Neural cell (in vitro differentiated cells): ENCODE measurements around the gene ITPRID1. TPM values are rescaled to one million over a fixed set of nuclear protein-coding genes. Genes with fewer than 3 reads are reported as not detected.

Source experiments
- H2AFZ ChIP-seq: fragments of 200-600, 300-800 bp; sonication (generic), shearing (Covaris generic); 2 replicates; pipeline ENCODE4 v1.6.0; 2014; ENCODE audit warnings: low read depth, mild to moderate bottlenecking, antibody characterized with exemption, low read length, moderate library complexity
- H3F3A ChIP-seq: fragments of 200-600 bp; shearing (Covaris generic); 2 replicates; pipeline ENCODE4 v1.6.1; 2016; ENCODE audit warnings: mild to moderate bottlenecking, moderate library complexity, mixed read lengths, antibody characterized with exemption, low read length; ENCODE audit not compliant: insufficient read depth, poor library complexity, severe bottlenecking
- H3K27ac ChIP-seq: fragments of 200-600, 300-800 bp; sonication (generic), shearing (Covaris generic); 2 replicates; pipeline ENCODE4 v1.5.1; 2014; ENCODE audit warnings: mild to moderate bottlenecking, low read length, moderate library complexity
- H3K27me3 ChIP-seq: fragments of 300-800, 200-600 bp; sonication (generic), shearing (Covaris generic); 2 replicates; pipeline ENCODE4 v1.6.0; 2014; ENCODE audit warnings: mild to moderate bottlenecking, low read depth, low read length, moderate library complexity; ENCODE audit not compliant: insufficient read depth
- H3K36me3 ChIP-seq: fragments of 300-800, 200-600 bp; sonication (generic), shearing (Covaris generic); 2 replicates; pipeline ENCODE4 v1.5.1; 2014; ENCODE audit warnings: mild to moderate bottlenecking, antibody characterized with exemption, low read length, moderate library complexity; ENCODE audit not compliant: insufficient read depth
- H3K4me2 ChIP-seq: fragments of 300-800, 200-600 bp; sonication (generic), shearing (Covaris generic); 2 replicates; pipeline ENCODE4 v1.6.0; 2014; ENCODE audit warnings: mild to moderate bottlenecking, low read length
- H3K4me3 ChIP-seq: fragments of 300-800, 200-600 bp; sonication (generic), shearing (Covaris generic); 2 replicates; pipeline ENCODE4 v1.5.1; 2014; ENCODE audit warnings: mild to moderate bottlenecking, low read length, moderate library complexity
- H3K79me2 ChIP-seq: fragments of 200-600 bp; shearing (Covaris generic); replicated peaks from 2 replicates; pipeline ENCODE4 v1.6.0; 2014; ENCODE audit warnings: mild to moderate bottlenecking, low read length, moderate library complexity; ENCODE audit not compliant: insufficient read depth
- H3K9ac ChIP-seq: fragments of 300-800, 200-600 bp; sonication (generic), shearing (Covaris generic); 2 replicates; pipeline ENCODE4 v1.6.1; 2016; ENCODE audit warnings: mild to moderate bottlenecking, low read length, mixed read lengths
- H3K9me2 ChIP-seq: fragments of 200-600 bp; shearing (Covaris generic); 2 replicates; pipeline ENCODE4 v1.6.1; 2016; ENCODE audit warnings: mild to moderate bottlenecking, low read length, mixed read lengths; ENCODE audit not compliant: insufficient read depth
- H3K9me3 ChIP-seq: fragments of 200-600, 300-800 bp; sonication (generic), shearing (Covaris generic); 2 replicates; pipeline ENCODE4 v1.6.1; 2016; ENCODE audit warnings: mild to moderate bottlenecking, mixed run types, low read length, moderate library complexity, mixed read lengths
- H4K20me1 ChIP-seq: fragments of 200-600 bp; shearing (Covaris generic); 2 replicates; pipeline ENCODE4 v1.6.1; 2016; ENCODE audit warnings: mild to moderate bottlenecking, mixed run types; ENCODE audit not compliant: insufficient read depth
- EP300 ChIP-seq: fragments of 450-650 bp; conservative IDR thresholded peaks from 2 replicates; pipeline ENCODE4 v1.6.1; 2014; ENCODE audit warnings: antibody characterized with exemption, mild to moderate bottlenecking, moderate library complexity; ENCODE audit not compliant: poor library complexity, severe bottlenecking
- EZH2 ChIP-seq: fragments of 200-600, 300-800 bp; shearing (Covaris generic), sonication (generic); IDR thresholded peaks from 2 replicates; pipeline ENCODE4 v1.6.1; 2014; ENCODE audit warnings: antibody characterized with exemption, low read length, borderline replicate concordance, mild to moderate bottlenecking; ENCODE audit not compliant: insufficient read depth, poor library complexity, severe bottlenecking
- MXI1 ChIP-seq: fragments of 450-650 bp; conservative IDR thresholded peaks from 2 replicates; pipeline ENCODE4 v1.6.1; 2014; ENCODE audit warnings: antibody characterized with exemption, mild to moderate bottlenecking; ENCODE audit not compliant: poor library complexity, severe bottlenecking
- POLR2AphosphoS5 ChIP-seq: IDR thresholded peaks from 2 replicates; pipeline ENCODE4 v1.6.1; 2012
- RAD21 ChIP-seq: fragments of 450-650 bp; conservative IDR thresholded peaks from 2 replicates; pipeline ENCODE4 v1.6.1; 2014; ENCODE audit warnings: antibody characterized with exemption, mild to moderate bottlenecking, moderate library complexity
- SMC3 ChIP-seq: fragments of 450-650 bp; conservative IDR thresholded peaks from 2 replicates; pipeline ENCODE4 v1.6.1; 2014; ENCODE audit warnings: antibody characterized with exemption, mild to moderate bottlenecking, moderate library complexity; ENCODE audit not compliant: poor library complexity
- TAF1 ChIP-seq: IDR thresholded peaks from 2 replicates; pipeline ENCODE4 v1.6.1; 2012; ENCODE audit warnings: low read depth
- polyA minus RNA-seq: library from RNA; depleted of rRNA, polyadenylated mRNA; stranded (reverse); fragments of >200 nt; gene quantifications from 2 replicates; pipeline ENCODE4 v1.2.3, GENCODE V29; 2014
- polyA plus RNA-seq: library from polyadenylated mRNA; depleted of rRNA; stranded (reverse); fragments of >200 nt; gene quantifications from 2 replicates; pipeline ENCODE4 v1.2.3, GENCODE V29; 2014
- TF ChIP-seq, protein P1 (sequence below): IDR thresholded peaks from 2 replicates; pipeline ENCODE4 v1.6.1; 2012; ENCODE audit warnings: borderline replicate concordance
- TF ChIP-seq, protein P2 (sequence below): fragments of 450-650 bp; IDR thresholded peaks from 2 replicates; pipeline ENCODE4 v1.5.1; 2014; ENCODE audit warnings: antibody characterized with exemption, mild to moderate bottlenecking, moderate library complexity; ENCODE audit not compliant: poor library complexity, severe bottlenecking

The ITPRID1 gene
- not detected in 2 replicates for polyA plus RNA-seq
- polyA minus RNA-seq = not detected in 2 replicates

DNA sequence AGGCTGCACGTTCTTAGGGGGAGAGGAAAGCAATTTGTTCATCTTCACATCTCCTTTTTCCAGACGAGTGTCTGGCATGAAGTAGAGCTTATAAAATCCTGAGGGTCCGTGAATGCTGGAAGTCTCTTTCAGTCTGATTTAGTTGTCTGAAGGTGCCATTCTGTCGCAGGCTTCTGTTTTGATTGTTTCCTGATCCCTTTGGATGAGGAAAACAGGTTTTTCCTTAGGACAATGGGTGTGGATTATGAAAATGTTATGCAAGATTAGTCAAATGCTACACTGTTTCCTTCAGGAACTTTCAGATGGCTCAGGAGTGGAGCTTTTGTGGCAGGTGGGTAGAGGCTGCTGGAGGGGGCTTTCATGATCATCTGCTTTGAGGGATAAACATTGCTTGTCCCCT, at the start of gene ITPRID1:
TSS of gene ITPRID1 (plus strand) at position 301 of the 400 bp plus-strand sequence. CDS start 38,935 bp downstream, outside the sequence.
- Histone ChIP-seq H3K79me2 (no peaks in the 10 kb centered on the region), H3K9me3 (no peaks in the 10 kb centered on the region), H3K36me3 (no peaks in the 10 kb centered on the region), H4K20me1 (no peaks in the 10 kb centered on the region), H3K9me2 (no peaks in the 10 kb centered on the region), H3K9ac (no peak within 1 kb of the TSS), H3K27ac (no peak within 1 kb of the TSS), H2AFZ (no peak within 1 kb of the TSS), H3F3A (no peaks in the 10 kb centered on the region), H3K27me3 (no peaks in the 10 kb centered on the region), H3K4me2 (no peak within 1 kb of the TSS), H3K4me3 (no peak within 1 kb of the TSS)
- TF ChIP-seq, protein P1, sequence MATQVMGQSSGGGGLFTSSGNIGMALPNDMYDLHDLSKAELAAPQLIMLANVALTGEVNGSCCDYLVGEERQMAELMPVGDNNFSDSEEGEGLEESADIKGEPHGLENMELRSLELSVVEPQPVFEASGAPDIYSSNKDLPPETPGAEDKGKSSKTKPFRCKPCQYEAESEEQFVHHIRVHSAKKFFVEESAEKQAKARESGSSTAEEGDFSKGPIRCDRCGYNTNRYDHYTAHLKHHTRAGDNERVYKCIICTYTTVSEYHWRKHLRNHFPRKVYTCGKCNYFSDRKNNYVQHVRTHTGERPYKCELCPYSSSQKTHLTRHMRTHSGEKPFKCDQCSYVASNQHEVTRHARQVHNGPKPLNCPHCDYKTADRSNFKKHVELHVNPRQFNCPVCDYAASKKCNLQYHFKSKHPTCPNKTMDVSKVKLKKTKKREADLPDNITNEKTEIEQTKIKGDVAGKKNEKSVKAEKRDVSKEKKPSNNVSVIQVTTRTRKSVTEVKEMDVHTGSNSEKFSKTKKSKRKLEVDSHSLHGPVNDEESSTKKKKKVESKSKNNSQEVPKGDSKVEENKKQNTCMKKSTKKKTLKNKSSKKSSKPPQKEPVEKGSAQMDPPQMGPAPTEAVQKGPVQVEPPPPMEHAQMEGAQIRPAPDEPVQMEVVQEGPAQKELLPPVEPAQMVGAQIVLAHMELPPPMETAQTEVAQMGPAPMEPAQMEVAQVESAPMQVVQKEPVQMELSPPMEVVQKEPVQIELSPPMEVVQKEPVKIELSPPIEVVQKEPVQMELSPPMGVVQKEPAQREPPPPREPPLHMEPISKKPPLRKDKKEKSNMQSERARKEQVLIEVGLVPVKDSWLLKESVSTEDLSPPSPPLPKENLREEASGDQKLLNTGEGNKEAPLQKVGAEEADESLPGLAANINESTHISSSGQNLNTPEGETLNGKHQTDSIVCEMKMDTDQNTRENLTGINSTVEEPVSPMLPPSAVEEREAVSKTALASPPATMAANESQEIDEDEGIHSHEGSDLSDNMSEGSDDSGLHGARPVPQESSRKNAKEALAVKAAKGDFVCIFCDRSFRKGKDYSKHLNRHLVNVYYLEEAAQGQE = no peak
- no peak for TF ChIP-seq RAD21
- TF ChIP-seq MXI1 = no peak
- TF ChIP-seq TAF1 = no peak
- TF ChIP-seq SMC3 = no peak
- TF ChIP-seq POLR2AphosphoS5 = no peak
- TF ChIP-seq, protein P2, sequence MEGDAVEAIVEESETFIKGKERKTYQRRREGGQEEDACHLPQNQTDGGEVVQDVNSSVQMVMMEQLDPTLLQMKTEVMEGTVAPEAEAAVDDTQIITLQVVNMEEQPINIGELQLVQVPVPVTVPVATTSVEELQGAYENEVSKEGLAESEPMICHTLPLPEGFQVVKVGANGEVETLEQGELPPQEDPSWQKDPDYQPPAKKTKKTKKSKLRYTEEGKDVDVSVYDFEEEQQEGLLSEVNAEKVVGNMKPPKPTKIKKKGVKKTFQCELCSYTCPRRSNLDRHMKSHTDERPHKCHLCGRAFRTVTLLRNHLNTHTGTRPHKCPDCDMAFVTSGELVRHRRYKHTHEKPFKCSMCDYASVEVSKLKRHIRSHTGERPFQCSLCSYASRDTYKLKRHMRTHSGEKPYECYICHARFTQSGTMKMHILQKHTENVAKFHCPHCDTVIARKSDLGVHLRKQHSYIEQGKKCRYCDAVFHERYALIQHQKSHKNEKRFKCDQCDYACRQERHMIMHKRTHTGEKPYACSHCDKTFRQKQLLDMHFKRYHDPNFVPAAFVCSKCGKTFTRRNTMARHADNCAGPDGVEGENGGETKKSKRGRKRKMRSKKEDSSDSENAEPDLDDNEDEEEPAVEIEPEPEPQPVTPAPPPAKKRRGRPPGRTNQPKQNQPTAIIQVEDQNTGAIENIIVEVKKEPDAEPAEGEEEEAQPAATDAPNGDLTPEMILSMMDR = no peak
- TF ChIP-seq EZH2 = no peak
- no peak for TF ChIP-seq EP300

DNA sequence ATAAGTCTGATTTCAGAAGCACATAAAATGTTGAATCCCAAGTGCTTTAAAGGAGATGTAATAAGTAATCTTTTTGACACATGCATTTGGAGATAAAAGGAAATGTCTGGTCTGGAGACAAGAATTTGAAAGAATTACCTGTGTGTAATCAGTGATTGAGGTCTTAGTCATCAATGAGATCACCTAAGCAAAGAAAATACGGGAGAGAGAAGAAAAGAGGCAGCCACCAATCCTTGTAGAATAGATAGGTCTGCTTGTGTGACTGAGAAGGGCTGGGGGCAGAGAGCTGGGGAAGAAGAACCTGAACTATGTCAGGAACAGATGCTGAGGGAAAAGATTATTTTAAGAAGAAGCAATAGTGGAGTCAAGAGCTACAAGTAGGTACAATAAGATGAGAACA, 49.3 kb upstream of the ITPRID1 start:
- no peaks in the 10 kb centered on the region for H3K36me3 ChIP-seq
- no peak for TF ChIP-seq EZH2
- TF ChIP-seq, protein P1 = no peak
- TF ChIP-seq SMC3 = no peak
- no peak for TF ChIP-seq TAF1
- TF ChIP-seq EP300 = no peak
- TF ChIP-seq MXI1 = no peak
- TF ChIP-seq, protein P2 = no peak
- TF ChIP-seq RAD21 = no peak

More for the DNA sequence above, 49.3 kb upstream of the ITPRID1 start:
- Histone ChIP-seq H3K27ac (no peak overlapping the region), H3K79me2 (no peaks in the 10 kb centered on the region), H3K9me2 (no peaks in the 10 kb centered on the region), H3F3A (no peaks in the 10 kb centered on the region), H3K9me3 (no peaks in the 10 kb centered on the region), H3K4me2 (no peak overlapping the region), H3K4me3 (no peak overlapping the region), H3K27me3 (no peaks in the 10 kb centered on the region), H4K20me1 (no peaks in the 10 kb centered on the region), H2AFZ (no peak overlapping the region), H3K9ac (no peak overlapping the region)
